ENCODE data around the gene GTF2A1L. TPM values are rescaled to one million over a fixed set of nuclear protein-coding genes. Genes with fewer than 3 reads are reported as not detected.

GTF2A1L gene
- total and polyA plus RNA-seq, 10 of the 15 experiments (the other 5 are each of a cell fraction or from before 2014, with no cell fraction given) = not detected

- no peak overlapping the region for H3K4me2 ChIP-seq (ENCODE audit: control insufficient read depth, insufficient read depth)
- no peaks in the 10 kb centered on the region for H3K79me2 ChIP-seq (ENCODE audit: control insufficient read depth, insufficient read depth, low read length)
- no peak overlapping the region for H3K4me3 ChIP-seq
- H4K20me1 ChIP-seq (ENCODE audit: control insufficient read depth, insufficient read depth) = no peaks in the 10 kb centered on the region
- intact Hi-C loops (cut with micrococcal nuclease; ENCODE audit: unreplicated experiment) = no loop called here
- peaks cover 0 to 3% of the 10 kb centered on the region in 2 experiments; a peak in 2 of 4 replicates for H3K27me3 ChIP-seq (replicated peaks in 1 of 2; ENCODE audit: control insufficient read depth in 2 of 2, insufficient read depth in 2 of 2, low read length in 1 of 2)
- ATAC-seq = no peak
- H3K9ac ChIP-seq (ENCODE audit: control insufficient read depth, insufficient read depth, low read length) = no peak overlapping the region
- DNase-seq (ENCODE audit: low read depth, low spot score) = no peak
- no peaks in the 10 kb centered on the region for H3K4me1 ChIP-seq (ENCODE audit: control insufficient read depth, insufficient read depth, low read length)
- CTCF ChIA-PET = interaction anchor here (0.8 to 1.3 kb wide), 4 partner anchors 9 to 277 kb away, joined by 3 to 4 read pairs (median 3); no protein-coding TSS in a partner anchor
- POLR2A ChIA-PET = no interaction called here
- TF ChIP-seq YBX1 (IDR thresholded peaks at IDR 0.05) = no peak
- no peak for TF ChIP-seq ETV6 (conservative IDR thresholded peaks at IDR 0.05 in 1 of 2, IDR thresholded peaks at IDR 0.05 in 1 of 2; ENCODE audit: borderline replicate concordance in 1 of 2, low read depth in 1 of 2)
- no peak for TF ChIP-seq MAX (IDR thresholded peaks at IDR 0.05; ENCODE audit: low read depth, low read length)
- TF ChIP-seq FOXK2 (IDR thresholded peaks at IDR 0.05) = no peak
- TF ChIP-seq ZNF274 (IDR thresholded peaks at IDR 0.05; ENCODE audit: insufficient read depth, insufficient read length) = no peak
- TF ChIP-seq POU2F2 (IDR thresholded peaks at IDR 0.05; ENCODE audit: borderline replicate concordance, low read depth, low read length) = no peak
- TF ChIP-seq IRF4 (IDR thresholded peaks at IDR 0.05; ENCODE audit: low read depth, low read length) = no peak
- TF ChIP-seq RCOR1 (conservative IDR thresholded peaks at IDR 0.05; ENCODE audit: low read depth, low read length) = no peak
- TF ChIP-seq TCF7 (IDR thresholded peaks at IDR 0.05; ENCODE audit: borderline replicate concordance) = no peak
- TF ChIP-seq IKZF2 (IDR thresholded peaks at IDR 0.05) = no peak
- no peak for TF ChIP-seq BMI1 (IDR thresholded peaks at IDR 0.05; ENCODE audit: borderline replicate concordance)
- no peak for TF ChIP-seq HSF1 (IDR thresholded peaks at IDR 0.05; ENCODE audit: low read depth, low read length)
- no peak for TF ChIP-seq ATF7 (IDR thresholded peaks at IDR 0.05; ENCODE audit: low read depth)
- no peak for TF ChIP-seq E2F4 (IDR thresholded peaks at IDR 0.05; ENCODE audit: low read depth, low read length)
- RAD21 ChIA-PET (ENCODE audit: unreplicated experiment) = no interaction called here
- 67% methylated on average over 2 of the region's 2 CpGs for WGBS (ENCODE audit: insufficient coverage, insufficient replicate concordance, low lambda C conversion rate, missing lambda C conversion rate)
- no peak overlapping the region for H3K27ac ChIP-seq (ENCODE audit: control insufficient read depth, insufficient read depth)
- SMC1A ChIA-PET (ENCODE audit: uncharacterized antibody, unreplicated experiment) = no interaction called here
- in situ Hi-C loops (cut with MboI) = no loop called here
- no peaks in the 10 kb centered on the region for H3K36me3 ChIP-seq (ENCODE audit: control insufficient read depth in 2 of 2, insufficient read depth in 2 of 2, low read length in 1 of 2)
- H3K9me3 ChIP-seq (replicated peaks; ENCODE audit: control insufficient read depth, insufficient read depth, low read length) = no peaks in the 10 kb centered on the region
- BruUV-seq (replicated peaks) = no TSS peak
- no peak overlapping the region for H2AFZ ChIP-seq (ENCODE audit: control insufficient read depth, low read depth, low read length)
- FAIRE-seq = no peak
Measured at GRCh38 chr2:48728295-48728694, 110.6 kb downstream of the GTF2A1L start.
